IPS-18c (cell line): ENCODE results near the gene ZNF512B.
"Not testable (repeated sequence)": the region's sequence is repeated elsewhere in the genome, so short reads cannot be mapped to it uniquely, and the experiment has no call there.

Experiments used
- H3K4me3 ChIP-seq: 2 replicates; pipeline ENCODE4 v1.7.0; 2013; ENCODE audit warnings: low read depth, mild to moderate bottlenecking, low read length, moderate library complexity; ENCODE audit not compliant: insufficient read depth
- H3K9me3 ChIP-seq: one replicate; pipeline ENCODE4 v1.6.1; 2013; ENCODE audit warnings: mild to moderate bottlenecking, low read length, moderate library complexity; ENCODE audit not compliant: control insufficient read depth, insufficient read depth

Gene ZNF512B

DNA sequence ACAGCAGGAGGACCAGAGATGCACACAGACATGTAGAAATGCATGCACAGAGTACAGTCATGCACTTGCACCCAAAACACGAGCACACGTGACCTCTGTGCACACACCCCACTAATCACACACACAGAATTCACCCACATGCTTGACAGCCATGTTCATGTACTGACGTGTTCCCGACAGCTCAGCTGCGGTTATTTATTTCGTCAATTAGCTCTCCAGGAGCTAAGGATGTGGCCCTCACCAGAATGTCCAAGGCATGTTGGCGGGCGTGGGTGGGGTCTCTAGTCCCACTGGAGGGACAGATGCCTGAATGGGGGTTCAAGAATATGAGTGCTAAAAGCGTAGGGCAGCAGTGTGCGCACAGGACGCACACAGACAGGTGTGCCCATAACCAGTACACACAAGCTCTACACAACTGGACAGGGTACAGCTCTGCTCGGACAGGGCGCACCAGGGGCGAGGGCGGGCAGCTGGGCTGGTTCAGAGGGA lies 10.6 kb upstream of the ZNF512B start:
- Histone ChIP-seq H3K9me3 (no peaks in the 10 kb centered on the region), H3K4me3 (peak overlapping the region; percentile 84)

GRCh38 chr20:63979557-63980316 lies 10.0 kb upstream of the ZNF512B start, which contains the start of gene SAMD10:
Gene SAMD10 (minus strand): TSS chr20:63979642. CDS start chr20:63979467, 175 bp downstream.
- Histone ChIP-seq H3K4me3 (peak within 1 kb of the TSS; percentile 84), H3K9me3 (no peaks in the 10 kb centered on the region)

DNA sequence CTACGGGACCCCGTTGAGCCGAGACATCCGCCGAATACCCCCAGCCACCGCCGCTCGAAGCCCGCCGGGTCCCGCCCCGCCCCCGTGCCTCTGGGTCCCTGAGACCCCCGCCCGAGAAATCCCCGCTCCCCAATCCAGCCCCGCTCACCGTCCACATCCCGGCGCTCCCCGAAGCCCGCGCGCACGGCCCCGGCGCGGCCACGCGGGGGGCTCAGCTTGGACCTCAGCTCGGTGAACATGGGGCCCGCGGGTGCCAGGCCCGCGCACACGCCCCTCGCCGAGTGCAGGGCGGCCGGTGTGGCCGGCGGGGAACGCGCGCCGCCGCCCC lies 9.5 kb upstream of the ZNF512B start:
- Histone ChIP-seq H3K4me3 (peak overlapping the region; percentile 84), H3K9me3 (no peaks in the 10 kb centered on the region)

- peak overlapping the region; percentile 84 for H3K4me3 ChIP-seq
Measured at GRCh38 chr20:63978319-63979228, 8.8 kb upstream of the ZNF512B start.

DNA sequence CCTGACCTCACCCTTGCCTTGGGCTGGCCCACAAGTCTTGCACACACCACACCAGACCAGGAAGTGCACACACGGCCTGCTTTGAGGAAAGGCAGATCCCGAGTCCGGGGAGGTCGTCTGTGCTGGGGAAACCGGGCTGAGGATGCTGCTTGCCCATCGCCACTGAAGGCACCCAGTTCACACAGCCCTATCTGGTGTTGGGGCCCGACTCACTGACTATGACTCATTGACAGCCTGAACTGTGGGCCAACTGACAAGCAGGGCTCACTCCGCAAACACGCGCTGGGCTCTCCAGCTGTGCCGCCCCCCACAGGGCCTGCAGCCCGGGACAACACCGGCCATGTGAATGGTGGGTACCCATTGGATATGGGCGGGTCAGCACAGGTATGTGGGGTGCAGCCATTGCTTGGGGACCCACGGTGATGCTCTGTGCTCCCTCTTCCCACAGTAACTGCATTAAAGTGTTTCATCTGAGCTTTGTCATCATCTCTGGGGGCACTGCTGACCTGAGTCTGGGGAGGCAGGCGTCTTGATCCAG lies 8.1 kb upstream of the ZNF512B start:
- no peaks in the 10 kb centered on the region for H3K9me3 ChIP-seq
- no peak overlapping the region for H3K4me3 ChIP-seq

More at GRCh38 chr20:63978319-63979228, 8.8 kb upstream of the ZNF512B start:
- H3K9me3 ChIP-seq: no peaks in the 10 kb centered on the region

DNA sequence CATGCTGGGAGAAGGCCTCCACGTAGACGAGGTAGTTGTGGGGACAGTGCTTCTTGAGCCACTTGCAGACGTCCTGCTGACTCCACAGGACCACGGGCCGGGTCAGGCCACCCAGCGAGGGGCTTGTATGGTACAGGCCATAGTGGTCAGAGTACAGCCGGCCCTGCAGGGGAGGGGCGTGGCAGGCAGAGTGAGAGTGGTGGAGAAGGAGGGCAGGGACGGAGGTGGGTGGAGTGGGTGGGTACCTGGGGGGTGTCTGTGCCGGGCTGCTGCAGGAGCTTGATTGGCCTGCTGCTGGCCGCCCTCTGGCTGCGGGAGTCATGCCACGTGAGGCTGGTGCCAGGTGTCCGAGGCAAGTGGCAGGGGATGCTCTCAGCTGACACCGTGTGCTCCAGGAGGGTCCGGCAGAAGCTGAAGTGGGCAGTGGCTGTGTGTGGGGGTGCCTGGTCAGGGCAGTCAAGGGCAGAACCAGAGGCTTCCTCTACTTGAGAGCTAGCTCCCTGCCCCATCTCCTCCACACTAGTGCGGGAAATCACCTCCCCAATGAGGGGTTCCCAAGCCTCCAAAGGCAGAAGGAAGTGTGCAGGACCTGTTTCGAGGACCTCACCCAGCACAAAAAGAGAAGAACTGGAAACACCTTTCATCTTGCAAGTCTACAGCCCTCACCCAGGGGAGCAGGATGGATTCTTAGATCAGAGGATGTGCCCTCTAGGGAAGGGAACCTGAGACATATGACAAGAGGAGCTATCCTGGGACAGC lies 7.4 kb upstream of the ZNF512B start:
- H3K4me3 ChIP-seq: no peak overlapping the region
- no peaks in the 10 kb centered on the region for H3K9me3 ChIP-seq

GRCh38 chr20:63976511-63976910 lies 6.8 kb upstream of the ZNF512B start:
- not testable (repeated sequence) for H3K9me3 ChIP-seq, H3K4me3 ChIP-seq

DNA sequence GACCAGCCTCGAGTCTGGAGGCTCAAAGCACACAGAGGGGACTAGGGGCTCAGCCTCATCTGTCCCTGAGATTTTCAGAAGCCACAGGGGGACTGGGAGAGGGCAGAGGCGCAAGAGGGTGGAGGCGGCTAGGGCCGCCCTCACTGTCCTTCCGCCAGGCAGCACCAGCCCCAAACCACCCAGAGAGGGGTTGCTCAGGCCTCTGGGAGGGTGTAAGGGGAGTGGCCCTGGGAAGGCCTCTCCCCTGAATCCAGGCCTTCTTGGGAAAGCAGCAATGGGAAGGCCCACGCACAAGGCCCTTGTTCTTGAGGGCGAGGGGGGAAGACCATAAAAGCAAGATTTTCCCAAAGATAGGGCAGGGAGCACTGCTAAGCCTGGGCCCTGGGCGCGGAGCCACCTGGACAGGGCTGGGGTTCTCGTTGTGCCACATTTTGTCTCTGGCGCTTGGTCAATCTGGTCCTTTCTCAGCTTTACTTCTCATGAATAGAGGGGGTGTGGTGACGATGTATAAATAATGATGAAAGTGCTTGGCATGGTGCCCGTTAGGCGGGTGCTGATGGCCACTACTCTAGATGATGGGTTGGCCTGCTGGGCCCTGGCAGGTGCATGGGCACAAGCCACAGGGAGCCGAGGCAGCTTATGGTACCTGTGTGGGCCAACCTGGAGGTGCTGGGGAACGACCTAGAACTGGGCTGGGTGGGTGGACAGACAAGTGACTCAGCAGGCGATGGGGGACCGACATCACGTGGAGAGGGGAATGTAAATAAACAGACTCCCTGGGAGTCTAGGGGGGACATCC lies 4.9 kb upstream of the ZNF512B start:
- no peak overlapping the region for H3K4me3 ChIP-seq
- peaks cover 2% of the 10 kb centered on the region for H3K9me3 ChIP-seq

- Histone ChIP-seq H3K4me3 (peak overlapping the region; percentile 51; the same call in 1 of the 2 replicates), H3K9me3 (peaks cover 2% of the 10 kb centered on the region)
Measured at GRCh38 chr20:63973636-63974401, 4.1 kb upstream of the ZNF512B start.

GRCh38 chr20:63973160-63973479 lies 3.4 kb upstream of the ZNF512B start:
- Histone ChIP-seq H3K9me3 (peaks cover 2% of the 10 kb centered on the region), H3K4me3 (no peak overlapping the region)

GRCh38 chr20:63972312-63973159 lies 2.8 kb upstream of the ZNF512B start:
- Histone ChIP-seq H3K9me3 (peaks cover 2% of the 10 kb centered on the region), H3K4me3 (no peak overlapping the region)

DNA sequence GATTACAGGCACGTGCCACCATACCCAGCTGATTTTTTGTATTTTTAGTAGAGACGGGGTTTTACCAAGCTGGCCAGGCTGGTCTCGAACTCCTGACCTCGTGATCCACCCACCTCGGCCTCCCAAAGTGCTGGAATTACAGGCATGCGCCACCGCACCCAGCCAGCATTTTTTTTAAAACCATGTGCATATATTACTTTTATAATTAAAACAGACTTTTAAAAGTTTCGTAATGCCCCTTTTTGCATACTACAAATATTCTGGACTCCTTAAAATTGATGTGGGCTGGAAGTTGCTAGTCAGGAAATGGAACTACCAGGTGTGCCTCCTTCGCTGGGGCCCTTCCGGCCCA lies 2.2 kb upstream of the ZNF512B start:
- H3K9me3 ChIP-seq, H3K4me3 ChIP-seq: not testable (repeated sequence)

- peaks cover 8% of the 10 kb centered on the region for H3K9me3 ChIP-seq
- H3K4me3 ChIP-seq: no peak overlapping the region
Measured at GRCh38 chr20:63970714-63971431, 1.1 kb upstream of the ZNF512B start.

- H3K9me3 ChIP-seq: peaks cover 10% of the 10 kb centered on the region
- peak overlapping the region; percentile 67 for H3K4me3 ChIP-seq
Measured at GRCh38 chr20:63968928-63969760, 586 bp downstream of the ZNF512B start.
